Pancreas (tissue), 10 donors: ENCODE data around the gene PCDHB4. TPM values are rescaled to one million over a fixed set of nuclear protein-coding genes. Genes with fewer than 3 reads are reported as not detected.
A peak's percentile ranks its signal among the peaks of the same experiment; 100 is the strongest.
"Not testable (repeated sequence)": the region's sequence is repeated elsewhere in the genome, so short reads cannot be mapped to it uniquely, and the experiment has no call there.

Source experiments
- ATAC-seq, 4 donors: fragments of 200-7000 bp; cut with Tn5 transposase; one replicate each; pipeline versions ENCODE4 v1.8.0 to v1.9.1; 2020; ENCODE audit warnings: mild to moderate bottlenecking in 4 of 4, moderate library complexity in 4 of 4
- DNase-seq, 6 donors: peaks; one replicate each; pipeline ENCODE4 v3.0.0-alpha.2; 2020
- FAIRE-seq: peaks from 2 replicates; lab custom pipeline; 2012; peaks lifted over from hg19 to GRCh38; lab: Jason Lieb, UNC
- H3K27ac ChIP-seq, 4 donors: fragments of 200-600 bp; sonication (generic); 1 replicate in 3 of 4; 2 replicates in 1 of 4; pipeline versions ENCODE4 v1.5.0 to v1.8.0; 2020
- H3K27me3 ChIP-seq, 4 donors: fragments of 200-600 bp; one replicate each; pipeline ENCODE4 v1.8.0; 2021
- H3K36me3 ChIP-seq, 3 donors: fragments of 200-600 bp; sonication (generic) in 1 of 3; one replicate each; pipeline versions ENCODE4 v1.5.0 to v1.8.0; 2020 to 2021
- H3K4me1 ChIP-seq, 3 donors: fragments of 200-600 bp; one replicate each; pipeline ENCODE4 v1.8.0; 2021
- H3K4me3 ChIP-seq, 4 donors: fragments of 200-600 bp; sonication (generic) in 2 of 4; one replicate each; pipeline versions ENCODE4 v1.5.0 to v1.8.0; 2020 to 2021
- H3K9me3 ChIP-seq, 4 donors: fragments of 200-600 bp; one replicate each; pipeline ENCODE4 v1.8.0; 2021
- WGBS, 2 donors: extraction: QIAGEN DNeasy Blood & Tissue Kit; methylation state at CpG; one replicate each; pipeline ENCODE4 v1.1.7; 2013; 5-methylcytosine and 5-hydroxymethylcytosine counted together
- intact Hi-C, 3 donors: fragments of 100-400 bp; cut with DNase I; formaldehyde crosslinking; loops; one replicate each; pipeline versions ENCODE4 v1.11.1 to v1.14.2; 2022
- polyA plus RNA-seq, 2 donors: library from polyadenylated mRNA; stranded (reverse); fragments of 200-250 nt; gene quantifications; one replicate each; pipeline ENCODE4 v1.2.3, GENCODE V29; 2013
- total RNA-seq, 6 donors: library from RNA; stranded (reverse); fragmentation: NEBNext Ultra II Directional in 4 of 6; extraction: Animal tissue kit (Norgen Biotek cat#: 25700) in 4 of 6; gene quantifications; one replicate each; pipeline versions ENCODE4 v1.2.1 to v1.2.4, GENCODE V29; 2021 to 2023
- TF ChIP-seq, protein P1 (sequence below), 4 donors: fragments of 200-600 bp; sonication (generic) in 3 of 4; IDR thresholded peaks; one replicate each; pipeline versions ENCODE4 v1.5.0 to v1.8.0; 2021; ENCODE audit warnings: antibody characterized with exemption in 4 of 4
- donor health status: healthy with polysubstance abuse.
- donor health status: DM: no; HTN: no; CAD: no; lungs with moderate emphysema.
- donor health status: DM: no; HTN: no; CAD: no.
- donor health status: control.
- donor health status: control.
- donor health status: Bipolar disorder and iron deficiency.
- donor health status: DM: yes; HTN: yes; CAD: no.
- donor health status: DM: no; HTN: no; CAD: no.
- donor health status: DM: no; HTN: no; CAD: no.
- donor health status: DM: yes; HTN: yes; CAD: no.

Gene PCDHB4
- total and polyA plus RNA-seq, 8 donors = 1.2 to 7.2 (median 4.5) TPM

DNA sequence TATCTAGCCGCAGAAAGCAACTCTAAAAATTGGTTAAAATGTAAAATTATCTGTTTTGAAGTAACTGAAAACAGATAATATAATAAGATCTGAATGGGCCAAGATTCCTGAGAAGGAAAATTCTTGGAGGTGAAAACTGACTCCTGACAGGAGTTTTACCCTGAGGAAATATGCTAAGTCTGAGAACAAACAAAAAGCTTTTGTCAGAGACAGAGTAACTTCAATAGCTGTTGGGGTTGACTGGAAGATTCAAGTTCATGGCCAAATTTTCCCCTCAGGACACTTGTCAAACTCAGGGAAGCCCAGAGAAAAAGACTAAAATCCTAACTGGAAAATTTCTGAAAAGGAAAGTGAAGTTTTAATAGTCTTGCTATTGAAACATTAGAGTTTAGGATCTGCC is 5.7 kb downstream of the PCDHB4 start:
- H3K36me3 ChIP-seq = no peaks in the 10 kb centered on the region
- intact Hi-C loops = no loop called here
- H3K9me3 ChIP-seq = no peaks in the 10 kb centered on the region
- no peaks in the 10 kb centered on the region for H3K27me3 ChIP-seq
- 80 to 90% methylated on average over 1 of the region's 1 CpG for WGBS, 2 donors
- no peak overlapping the region for H3K4me3 ChIP-seq
- H3K27ac ChIP-seq = no peak overlapping the region
- FAIRE-seq (no peak), DNase-seq (no peak), ATAC-seq (no peak)
- TF ChIP-seq, protein P1, sequence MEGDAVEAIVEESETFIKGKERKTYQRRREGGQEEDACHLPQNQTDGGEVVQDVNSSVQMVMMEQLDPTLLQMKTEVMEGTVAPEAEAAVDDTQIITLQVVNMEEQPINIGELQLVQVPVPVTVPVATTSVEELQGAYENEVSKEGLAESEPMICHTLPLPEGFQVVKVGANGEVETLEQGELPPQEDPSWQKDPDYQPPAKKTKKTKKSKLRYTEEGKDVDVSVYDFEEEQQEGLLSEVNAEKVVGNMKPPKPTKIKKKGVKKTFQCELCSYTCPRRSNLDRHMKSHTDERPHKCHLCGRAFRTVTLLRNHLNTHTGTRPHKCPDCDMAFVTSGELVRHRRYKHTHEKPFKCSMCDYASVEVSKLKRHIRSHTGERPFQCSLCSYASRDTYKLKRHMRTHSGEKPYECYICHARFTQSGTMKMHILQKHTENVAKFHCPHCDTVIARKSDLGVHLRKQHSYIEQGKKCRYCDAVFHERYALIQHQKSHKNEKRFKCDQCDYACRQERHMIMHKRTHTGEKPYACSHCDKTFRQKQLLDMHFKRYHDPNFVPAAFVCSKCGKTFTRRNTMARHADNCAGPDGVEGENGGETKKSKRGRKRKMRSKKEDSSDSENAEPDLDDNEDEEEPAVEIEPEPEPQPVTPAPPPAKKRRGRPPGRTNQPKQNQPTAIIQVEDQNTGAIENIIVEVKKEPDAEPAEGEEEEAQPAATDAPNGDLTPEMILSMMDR (IDR thresholded peaks at IDR 0.05) = no peak
- H3K4me1 ChIP-seq = peaks cover 0 to 4% (median 0%) of the 10 kb centered on the region in 3 donors

DNA sequence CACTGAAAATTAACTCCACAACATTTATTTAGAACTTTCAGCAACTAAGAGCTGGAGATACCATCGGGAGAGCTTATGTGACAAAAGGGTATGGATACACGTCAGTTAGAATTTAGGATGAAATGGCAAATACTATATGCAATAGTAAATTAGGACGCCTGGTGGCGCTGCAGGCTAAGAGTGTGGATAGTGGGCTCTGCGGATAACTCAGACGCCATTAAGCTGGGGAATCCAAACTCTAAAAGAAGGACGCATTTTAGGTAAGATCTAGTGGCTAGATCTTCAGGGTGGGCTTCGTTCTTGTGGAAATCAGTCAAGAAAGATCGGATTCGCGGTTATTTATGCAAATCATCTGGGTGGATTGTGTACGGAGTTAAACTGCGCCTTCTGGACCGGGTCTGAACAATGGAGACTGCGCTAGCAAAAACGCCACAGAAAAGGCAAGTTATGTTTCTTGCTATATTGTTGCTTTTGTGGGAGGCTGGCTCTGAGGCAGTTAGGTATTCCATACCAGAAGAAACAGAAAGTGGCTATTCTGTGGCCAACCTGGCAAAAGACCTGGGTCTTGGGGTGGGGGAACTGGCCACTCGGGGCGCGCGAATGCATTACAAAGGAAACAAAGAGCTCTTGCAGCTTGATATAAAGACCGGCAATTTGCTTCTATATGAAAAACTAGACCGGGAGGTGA is 13.6 kb downstream of the PCDHB4 start, which contains the start of gene PCDHB5:
TSS of gene PCDHB5 (plus strand) at position 177 of the 688 bp plus-strand sequence. CDS start at position 406, 229 bp downstream.
- no peaks in the 10 kb centered on the region for H3K9me3 ChIP-seq
- H3K27ac ChIP-seq = peak within 1 kb of the TSS in 2 of 4 donors; percentile 44 to 47
- peak within 1 kb of the TSS; percentile 12 to 50 (median 34) for H3K4me3 ChIP-seq
- no peaks in the 10 kb centered on the region for H3K4me1 ChIP-seq
- intact Hi-C loops = no loop called here
- ATAC-seq (peak; percentile 94 to 98 (median 96)), FAIRE-seq (no peak), DNase-seq (peak in 4 of 6 donors; percentile 29 to 67 (median 47))
- no peaks in the 10 kb centered on the region for H3K36me3 ChIP-seq
- TF ChIP-seq, protein P1 (IDR thresholded peaks at IDR 0.05) = peak; percentile 34 to 41 (median 38)
- no peaks in the 10 kb centered on the region for H3K27me3 ChIP-seq
- 8 to 13% methylated on average over 22 of the region's 22 CpGs for WGBS, 2 donors

DNA sequence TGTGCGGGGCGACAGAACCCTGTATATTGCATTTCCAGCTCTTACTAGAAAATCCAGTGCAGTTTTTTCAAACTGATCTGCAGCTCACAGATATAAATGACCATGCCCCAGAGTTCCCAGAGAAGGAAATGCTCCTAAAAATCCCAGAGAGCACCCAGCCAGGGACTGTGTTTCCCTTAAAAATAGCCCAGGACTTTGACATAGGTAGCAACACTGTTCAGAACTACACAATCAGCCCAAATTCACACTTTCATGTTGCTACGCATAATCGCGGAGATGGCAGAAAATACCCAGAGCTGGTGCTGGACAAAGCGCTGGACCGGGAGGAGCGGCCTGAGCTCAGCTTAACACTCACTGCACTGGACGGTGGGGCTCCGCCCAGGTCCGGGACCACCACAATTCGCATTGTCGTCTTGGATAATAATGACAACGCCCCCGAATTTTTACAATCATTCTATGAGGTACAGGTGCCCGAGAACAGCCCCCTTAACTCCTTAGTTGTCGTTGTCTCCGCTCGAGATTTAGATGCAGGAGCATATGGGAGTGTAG is 14.2 kb downstream of the PCDHB4 start:
- intact Hi-C loops = no loop called here
- ATAC-seq = peak; percentile 53 to 72 (median 63)

GRCh38 chr5:141137346-141137745 is 15.7 kb downstream of the PCDHB4 start:
- H3K36me3 ChIP-seq, intact Hi-C loops, H3K27ac ChIP-seq, H3K4me3 ChIP-seq, H3K9me3 ChIP-seq, H3K4me1 ChIP-seq, H3K27me3 ChIP-seq, ATAC-seq, FAIRE-seq: not testable (repeated sequence)
- peak in 1 of 6 donors; percentile 39 for DNase-seq
- 49 to 61% methylated on average over 27 to 34 of the region's 34 CpGs for WGBS, 2 donors

More for the DNA sequence above, 14.2 kb downstream of the PCDHB4 start:
- peak overlapping the region; percentile 8 to 50 (median 34) for H3K4me3 ChIP-seq
- DNase-seq (no peak), FAIRE-seq (no peak)
- 31 to 42% methylated on average over 19 of the region's 19 CpGs for WGBS, 2 donors
- TF ChIP-seq, protein P1 (IDR thresholded peaks at IDR 0.05) = no peak
- H3K4me1 ChIP-seq = no peaks in the 10 kb centered on the region
- no peak overlapping the region for H3K27ac ChIP-seq
- H3K9me3 ChIP-seq = no peaks in the 10 kb centered on the region
- H3K27me3 ChIP-seq = no peaks in the 10 kb centered on the region
- H3K36me3 ChIP-seq = no peaks in the 10 kb centered on the region

DNA sequence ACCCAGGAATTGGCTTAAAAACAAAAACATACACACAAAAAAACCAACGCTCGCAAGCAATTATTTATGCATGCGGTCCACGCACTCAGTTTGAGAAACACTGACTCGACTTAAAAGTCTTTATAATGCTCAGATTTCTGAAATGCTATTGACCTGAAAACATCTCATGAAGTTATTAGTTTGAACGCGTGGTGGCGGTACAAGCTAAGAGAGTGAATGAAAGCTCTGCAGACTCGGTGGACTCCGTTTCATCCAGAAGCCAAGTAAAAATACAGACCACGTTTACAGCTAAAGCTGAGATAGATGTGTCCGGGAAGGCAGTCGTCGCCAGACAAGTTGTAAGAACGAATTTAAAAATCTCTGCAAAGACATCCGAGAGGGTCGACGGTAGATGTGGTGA is 28.2 kb downstream of the PCDHB4 start, which contains the start of gene PCDHB6:
TSS of gene PCDHB6 (plus strand) at position 246 of the 400 bp plus-strand sequence. CDS start 201 bp downstream, outside the sequence.
- Histone ChIP-seq H3K4me1 (no peaks in the 10 kb centered on the region), H3K27me3 (no peaks in the 10 kb centered on the region), H3K9me3 (peaks cover 0 to 4% (median 0%) of the 10 kb centered on the region in 4 donors), H3K27ac (no peak within 1 kb of the TSS), H3K36me3 (no peaks in the 10 kb centered on the region), H3K4me3 (peak within 1 kb of the TSS in 1 of 4 donors; percentile 11)
- peak in 1 of 4 donors; percentile 37 for ATAC-seq
- 11 to 26% methylated on average over 18 of the region's 18 CpGs for WGBS, 2 donors
- intact Hi-C loops = loop anchor here in 1 of 3 donors (10.0 kb wide), 1 partner anchor 235 kb away; the partner anchor contains the start of genes PCDHGA7 and PCDHGB4
- FAIRE-seq = no peak
- TF ChIP-seq, protein P1 (IDR thresholded peaks at IDR 0.05) = no peak
- no peak for DNase-seq
